Measurements from ENCODE around the gene FAU. TPM values are rescaled to one million over a fixed set of nuclear protein-coding genes. Genes with fewer than 3 reads are reported as not detected.

FAU gene
- total and polyA plus RNA-seq, 7 donors, result 465 to 798 (median 639) TPM

DNA sequence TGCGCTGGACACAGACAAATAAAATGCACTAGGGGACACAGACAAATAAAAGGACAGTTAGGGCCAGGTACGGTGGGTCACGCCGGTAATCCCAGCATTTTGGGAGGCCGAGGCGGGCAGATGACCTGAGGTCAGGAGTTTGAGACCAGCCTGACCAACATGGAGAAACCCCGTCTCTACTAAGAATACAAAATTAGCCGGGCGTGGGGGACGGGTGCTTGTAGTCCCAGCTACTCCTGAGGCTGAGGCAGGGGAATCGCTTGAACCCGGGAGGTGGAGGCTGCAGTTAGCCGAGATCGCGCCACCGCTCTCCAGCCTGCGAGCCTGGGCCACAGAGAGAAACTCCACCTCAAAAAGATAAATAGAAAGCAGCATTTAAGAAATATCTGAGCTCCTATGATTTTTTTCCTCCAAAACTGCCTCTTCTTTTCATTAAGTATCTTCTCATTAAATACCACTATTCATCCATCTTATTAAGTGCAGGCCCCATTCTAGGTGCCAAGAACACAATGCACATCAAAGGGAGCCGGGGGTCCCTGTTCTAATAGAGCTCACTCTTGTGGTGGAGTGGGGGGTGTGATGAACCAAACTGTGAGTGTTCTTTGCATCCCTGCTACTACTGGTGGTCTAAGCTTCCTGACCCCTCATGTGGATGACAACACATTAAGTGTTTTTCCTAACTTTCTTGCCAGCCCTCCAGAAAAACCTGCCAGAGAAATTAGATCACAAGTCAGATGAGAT lies 3.7 kb downstream of the FAU start:
- no peaks in the 10 kb centered on the region for H3K9me3 ChIP-seq
- ATAC-seq (no peak), DNase-seq (no peak)
- H3K27me3 ChIP-seq (ENCODE audit: insufficient read depth in 3 of 3, low read length in 2 of 3), result no peaks in the 10 kb centered on the region
- intact Hi-C loops (cut with DNase I), result loop anchor here in 1 of 2 donors (1.0 to 10.0 kb wide), 2 partner anchors 105 to 273 kb away; partner anchors contain the start of gene CDC42BPG
- WGBS, 3 donors, result 75 to 86% (median 77%) methylated on average over 18 of the region's 18 CpGs
- H3K27ac ChIP-seq, result peak overlapping the region; percentile 28
- peaks cover 10 to 47% of the 10 kb centered on the region in 2 donors for H3K36me3 ChIP-seq (ENCODE audit: insufficient read depth in 1 of 2, low read depth in 1 of 2)
- peak overlapping the region; percentile 12 for H3K4me3 ChIP-seq
- peaks cover 29% of the 10 kb centered on the region for H3K4me1 ChIP-seq
- TF ChIP-seq, protein P1, sequence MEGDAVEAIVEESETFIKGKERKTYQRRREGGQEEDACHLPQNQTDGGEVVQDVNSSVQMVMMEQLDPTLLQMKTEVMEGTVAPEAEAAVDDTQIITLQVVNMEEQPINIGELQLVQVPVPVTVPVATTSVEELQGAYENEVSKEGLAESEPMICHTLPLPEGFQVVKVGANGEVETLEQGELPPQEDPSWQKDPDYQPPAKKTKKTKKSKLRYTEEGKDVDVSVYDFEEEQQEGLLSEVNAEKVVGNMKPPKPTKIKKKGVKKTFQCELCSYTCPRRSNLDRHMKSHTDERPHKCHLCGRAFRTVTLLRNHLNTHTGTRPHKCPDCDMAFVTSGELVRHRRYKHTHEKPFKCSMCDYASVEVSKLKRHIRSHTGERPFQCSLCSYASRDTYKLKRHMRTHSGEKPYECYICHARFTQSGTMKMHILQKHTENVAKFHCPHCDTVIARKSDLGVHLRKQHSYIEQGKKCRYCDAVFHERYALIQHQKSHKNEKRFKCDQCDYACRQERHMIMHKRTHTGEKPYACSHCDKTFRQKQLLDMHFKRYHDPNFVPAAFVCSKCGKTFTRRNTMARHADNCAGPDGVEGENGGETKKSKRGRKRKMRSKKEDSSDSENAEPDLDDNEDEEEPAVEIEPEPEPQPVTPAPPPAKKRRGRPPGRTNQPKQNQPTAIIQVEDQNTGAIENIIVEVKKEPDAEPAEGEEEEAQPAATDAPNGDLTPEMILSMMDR (IDR thresholded peaks at IDR 0.05), result no peak

DNA sequence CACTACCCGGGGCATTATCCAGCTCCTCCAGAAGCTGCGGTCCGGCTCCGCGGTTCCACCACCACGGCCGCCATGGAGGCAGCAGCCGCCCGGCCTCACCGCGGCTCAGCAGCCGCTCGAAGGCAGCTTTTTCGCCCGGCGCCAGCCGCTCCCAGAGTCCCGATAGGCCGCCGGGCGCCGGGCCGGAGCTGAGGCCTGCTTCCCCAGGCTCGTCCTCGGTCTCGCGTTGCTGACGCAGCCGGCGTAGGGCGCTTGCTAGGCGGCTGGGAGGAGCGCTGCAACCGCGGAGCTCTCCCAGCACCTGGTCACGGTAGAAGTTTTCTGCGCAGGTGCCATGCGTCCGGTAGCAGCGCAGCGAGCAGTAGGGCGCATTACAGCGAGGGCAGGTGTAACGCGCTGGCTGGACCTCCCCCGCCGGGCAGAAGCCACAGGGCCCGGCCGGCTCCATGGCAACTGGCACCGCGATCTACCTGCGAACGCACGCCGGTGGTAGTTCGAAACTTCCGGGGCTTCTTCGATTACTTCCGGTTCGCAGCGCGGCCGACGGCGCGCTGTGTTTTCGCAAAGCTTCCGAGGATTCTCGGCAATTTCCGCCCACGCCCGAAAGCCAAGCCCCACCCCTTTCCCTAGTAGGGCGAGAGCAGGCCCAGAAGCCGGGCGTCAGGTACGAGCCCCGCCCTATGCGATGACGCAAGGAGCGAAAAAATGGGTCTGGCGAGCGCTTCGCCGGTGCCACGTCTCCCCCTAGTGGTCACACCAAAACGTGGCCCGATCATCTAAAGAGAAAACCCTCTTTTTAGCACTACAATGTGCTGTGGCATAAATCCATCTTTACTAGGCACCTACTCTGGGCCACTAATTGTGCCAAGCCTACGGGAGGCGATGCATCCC lies 4.5 kb downstream of the FAU start, which contains the start of gene ZNHIT2:
Gene ZNHIT2, minus strand, starts transcription at position 496 of the 891 bp plus-strand sequence. Its CDS starts 48 bp downstream, at position 448.
- Histone ChIP-seq H3K4me3 (peak within 1 kb of the TSS; percentile 79), H3K9me3 (no peaks in the 10 kb centered on the region), H3K36me3 (ENCODE audit: insufficient read depth in 1 of 2, low read depth in 1 of 2) (peaks cover 10 to 47% of the 10 kb centered on the region in 2 donors), H3K27me3 (ENCODE audit: insufficient read depth in 3 of 3, low read length in 2 of 3) (no peaks in the 10 kb centered on the region), H3K27ac (peak within 1 kb of the TSS; percentile 81), H3K4me1 (peaks cover 28% of the 10 kb centered on the region)
- WGBS, 3 donors, result 0% methylated on average over 83 to 89 of the region's 89 CpGs
- ATAC-seq (peak; percentile 86 to 88 (median 87)), DNase-seq (peak; percentile 99 to 100)
- TF ChIP-seq, protein P1 (IDR thresholded peaks at IDR 0.05), result peak; percentile 93
- intact Hi-C loops (cut with DNase I), result loop anchor here in 1 of 2 donors (1.0 to 10.0 kb wide), 2 partner anchors 104 to 273 kb away; partner anchors contain the start of gene CDC42BPG

DNA sequence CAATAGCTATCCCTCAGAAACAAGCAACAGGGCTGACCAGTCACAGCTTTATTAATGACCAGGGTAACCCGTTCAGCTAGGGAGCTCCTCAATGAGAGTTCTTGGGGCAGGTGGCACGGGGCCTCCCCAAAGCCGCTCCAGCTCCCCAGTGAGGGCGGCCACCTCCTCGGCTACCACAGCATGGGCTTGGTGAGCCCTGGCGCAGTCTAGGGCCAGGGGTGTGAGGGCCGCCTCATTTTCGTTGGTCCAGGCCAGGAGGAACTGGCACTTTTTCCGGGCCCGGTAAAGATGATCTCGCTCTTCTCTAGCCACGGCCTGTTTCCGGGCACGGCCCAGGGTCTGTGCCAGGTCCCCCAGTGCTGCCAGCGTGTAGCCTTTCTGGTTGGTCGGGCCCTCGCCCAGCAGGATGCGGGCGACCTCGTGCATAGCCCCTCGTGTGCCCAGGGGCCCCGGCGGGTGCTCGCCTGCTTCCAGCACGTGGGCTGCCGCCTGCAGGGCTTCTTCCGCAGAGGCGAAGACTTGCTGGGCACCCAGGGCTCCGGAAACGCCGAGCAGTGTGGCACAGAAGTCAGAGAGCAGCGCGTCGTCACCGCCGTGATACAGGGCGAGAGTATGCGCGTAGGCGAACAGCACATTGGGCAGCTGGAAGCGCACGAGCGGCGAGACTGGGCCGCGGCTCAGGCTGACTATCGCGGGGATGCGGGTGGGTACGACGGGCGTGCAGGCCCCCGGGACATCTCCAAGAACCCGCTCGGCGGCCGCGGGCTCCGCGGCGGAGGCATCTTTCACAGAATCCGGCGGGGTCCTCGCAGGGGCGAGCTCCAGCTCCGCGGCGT lies 5.3 kb downstream of the FAU start:
- H3K9me3 ChIP-seq, result no peaks in the 10 kb centered on the region
- intact Hi-C loops (cut with DNase I), result loop anchor here in 1 of 2 donors (10.0 kb wide), 1 partner anchor 272 kb away; the partner anchor contains the start of gene CDC42BPG
- H3K4me1 ChIP-seq, result peaks cover 28% of the 10 kb centered on the region
- peak overlapping the region; percentile 79 for H3K4me3 ChIP-seq
- peak in 1 of 2 donors; percentile 39 for DNase-seq
- 13 to 22% (median 15%) methylated on average over 50 to 68 of the region's 68 CpGs for WGBS, 3 donors
- H3K27ac ChIP-seq, result peak overlapping the region; percentile 81
- no peaks in the 10 kb centered on the region for H3K27me3 ChIP-seq (ENCODE audit: insufficient read depth in 3 of 3, low read length in 2 of 3)
- peaks cover 10 to 47% of the 10 kb centered on the region in 2 donors for H3K36me3 ChIP-seq (ENCODE audit: insufficient read depth in 1 of 2, low read depth in 1 of 2)
- TF ChIP-seq, protein P1 (IDR thresholded peaks at IDR 0.05), result no peak
- peak; percentile 3 to 22 (median 11) for ATAC-seq

All from psoas muscle (tissue), 8 donors.